ENCODE measurements around the gene ALG9. TPM values are rescaled to one million over a fixed set of nuclear protein-coding genes. Genes with fewer than 3 reads are reported as not detected.

ALG9 gene
- total and polyA plus RNA-seq, 10 of the 15 experiments (the other 5 are each of a cell fraction or from before 2014, with no cell fraction given) = 10.8 to 41.6 (median 25.5) TPM

GRCh38 chr11:111835665-111836064 is 35.7 kb downstream of the ALG9 start (continued):
- no peak for TF ChIP-seq ATF2 (IDR thresholded peaks at IDR 0.05; ENCODE audit: low read length)

GRCh38 chr11:111834432-111835163 is 36.8 kb downstream of the ALG9 start:
- no peak for FAIRE-seq
- RAD21 ChIA-PET (ENCODE audit: unreplicated experiment) = interaction anchor here (0.8 to 5.0 kb wide), 5 partner anchors 38 to 230 kb away, joined by 3 to 38 read pairs (median 5); partner anchors contain the start of gene PPP2R1B
- DNase-seq (ENCODE audit: low read depth, low spot score) = no peak
- CTCF ChIA-PET = interaction anchor here (0.8 to 5.2 kb wide), 10 partner anchors 8 to 274 kb away, joined by 3 to 32 read pairs (median 4); no protein-coding TSS in a partner anchor
- Histone ChIP-seq H3K27me3 (replicated peaks in 1 of 2; ENCODE audit: control insufficient read depth in 2 of 2, insufficient read depth in 2 of 2, low read length in 1 of 2) (no peaks in the 10 kb centered on the region), H3K4me2 (ENCODE audit: control insufficient read depth, insufficient read depth) (no peak overlapping the region), H3K27ac (ENCODE audit: control insufficient read depth, insufficient read depth) (no peak overlapping the region), H4K20me1 (ENCODE audit: control insufficient read depth, insufficient read depth) (no peaks in the 10 kb centered on the region), H3K79me2 (ENCODE audit: control insufficient read depth, insufficient read depth, low read length) (no peaks in the 10 kb centered on the region), H3K9ac (ENCODE audit: control insufficient read depth, insufficient read depth, low read length) (no peak overlapping the region), H3K4me3 (no peak overlapping the region), H3K4me1 (ENCODE audit: control insufficient read depth, insufficient read depth, low read length) (peaks cover 13% of the 10 kb centered on the region), H3K9me3 (replicated peaks; ENCODE audit: control insufficient read depth, insufficient read depth, low read length) (no peaks in the 10 kb centered on the region), H3K36me3 (ENCODE audit: control insufficient read depth in 2 of 2, insufficient read depth in 2 of 2, low read length in 1 of 2) (peaks cover 0 to 17% of the 10 kb centered on the region in 2 experiments; a peak in 3 of 4 replicates), H2AFZ (ENCODE audit: control insufficient read depth, low read depth, low read length) (no peak overlapping the region)
- TF ChIP-seq JUNB (IDR thresholded peaks at IDR 0.05) = no peak
- no peak for TF ChIP-seq RAD51 (IDR thresholded peaks at IDR 0.05)
- no peak for TF ChIP-seq NFYB (IDR thresholded peaks at IDR 0.05; ENCODE audit: insufficient read depth, low read depth, low read length)
- TF ChIP-seq USF2 (IDR thresholded peaks at IDR 0.05; ENCODE audit: borderline replicate concordance, low read depth, low read length) = no peak
- no peak for TF ChIP-seq BCL11A (IDR thresholded peaks at IDR 0.05; ENCODE audit: low read depth, low read length)
- TF ChIP-seq EZH2 (IDR thresholded peaks at IDR 0.05; ENCODE audit: borderline replicate concordance, control insufficient read depth, low read depth, low read length) = no peak
- TF ChIP-seq ZNF384 (IDR thresholded peaks at IDR 0.05; ENCODE audit: borderline replicate concordance, low read depth, low read length) = no peak
- TF ChIP-seq SUZ12 (IDR thresholded peaks at IDR 0.05; ENCODE audit: unreplicated experiment) = no peak
- WGBS (ENCODE audit: insufficient coverage, insufficient replicate concordance, low lambda C conversion rate, missing lambda C conversion rate) = 98% methylated on average over 3 of the region's 3 CpGs
- no peak for ATAC-seq
- in situ Hi-C loops (cut with MboI) = no loop called here
- intact Hi-C loops (cut with micrococcal nuclease; ENCODE audit: unreplicated experiment) = no loop called here
- no TSS peak for BruUV-seq (replicated peaks)
- POLR2A ChIA-PET = interaction anchor here (1.4 kb wide), 1 partner anchor 58 kb away, joined by 4 read pairs; no protein-coding TSS in a partner anchor
- SMC1A ChIA-PET (ENCODE audit: uncharacterized antibody, unreplicated experiment) = interaction anchor here (0.9 to 3.9 kb wide), 14 partner anchors 10 to 529 kb away, joined by 3 to 24 read pairs (median 4); partner anchors contain the start of gene PPP2R1B

Data from GM12878 (cell line).